ENCODE measurements around the gene NECTIN4.
"Not testable (repeated sequence)": the region's sequence is repeated elsewhere in the genome, so short reads cannot be mapped to it uniquely, and the experiment has no call there.

Gene NECTIN4

GRCh38 chr1:161031874-161032273, 57.5 kb downstream of the NECTIN4 start:
- Histone ChIP-seq H3K9me2 (replicated peaks; ENCODE audit: insufficient read depth, low read length) (no peaks in the 10 kb centered on the region), H2AFZ (ENCODE audit: low read length) (no peak overlapping the region), H3K27me3 (replicated peaks; ENCODE audit: insufficient read depth, low read length) (no peaks in the 10 kb centered on the region), H3K4me1 (ENCODE audit: low read length) (peaks cover 9% of the 10 kb centered on the region; the same call in 1 of the 2 replicates), H4K20me1 (ENCODE audit: insufficient read depth, low read length) (no peaks in the 10 kb centered on the region), H3F3A (ENCODE audit: insufficient read depth, low read length) (no peaks in the 10 kb centered on the region), H3K36me3 (replicated peaks; ENCODE audit: insufficient read depth, low read length) (no peaks in the 10 kb centered on the region), H3K4me2 (ENCODE audit: low read depth, low read length) (no peak overlapping the region), H3K9ac (ENCODE audit: low read length) (no peak overlapping the region), H3K4me3 (ENCODE audit: low read length) (no peak overlapping the region), H3K79me2 (ENCODE audit: low read length) (no peaks in the 10 kb centered on the region), H3K27ac (ENCODE audit: low read length) (no peak overlapping the region), H3K9me3 (replicated peaks; ENCODE audit: insufficient read depth, low read length) (no peaks in the 10 kb centered on the region)
- TF ChIP-seq EZH2 (optimal IDR thresholded peaks at IDR 0.05; ENCODE audit: low read depth, low read length) (no peak), EZH2phosphoT487 (IDR thresholded peaks at IDR 0.05; ENCODE audit: low read length) (no peak), CTCF (IDR thresholded peaks at IDR 0.05; ENCODE audit: low read length) (no peak)
- DNase-seq = peak; percentile 0

GRCh38 chr1:161029466-161029865, 59.9 kb downstream of the NECTIN4 start:
- not testable (repeated sequence) for H3K4me3 ChIP-seq (ENCODE audit: low read length); H3K9me2 ChIP-seq (replicated peaks; ENCODE audit: insufficient read depth, low read length); H3F3A ChIP-seq (ENCODE audit: insufficient read depth, low read length); H3K79me2 ChIP-seq (ENCODE audit: low read length); H3K27me3 ChIP-seq (replicated peaks; ENCODE audit: insufficient read depth, low read length); H2AFZ ChIP-seq (ENCODE audit: low read length); H4K20me1 ChIP-seq (ENCODE audit: insufficient read depth, low read length); H3K4me2 ChIP-seq (ENCODE audit: low read depth, low read length); H3K9me3 ChIP-seq (replicated peaks; ENCODE audit: insufficient read depth, low read length); H3K9ac ChIP-seq (ENCODE audit: low read length); H3K27ac ChIP-seq (ENCODE audit: low read length); H3K36me3 ChIP-seq (replicated peaks; ENCODE audit: insufficient read depth, low read length); H3K4me1 ChIP-seq (ENCODE audit: low read length)
- DNase-seq = peak; percentile 0

- H3K4me2 ChIP-seq (ENCODE audit: low read depth, low read length); H3K27me3 ChIP-seq (replicated peaks; ENCODE audit: insufficient read depth, low read length); H4K20me1 ChIP-seq (ENCODE audit: insufficient read depth, low read length); H3K4me3 ChIP-seq (ENCODE audit: low read length); H3K79me2 ChIP-seq (ENCODE audit: low read length); H3K9me2 ChIP-seq (replicated peaks; ENCODE audit: insufficient read depth, low read length); H3K27ac ChIP-seq (ENCODE audit: low read length); H3K36me3 ChIP-seq (replicated peaks; ENCODE audit: insufficient read depth, low read length); H2AFZ ChIP-seq (ENCODE audit: low read length); DNase-seq; H3K4me1 ChIP-seq (ENCODE audit: low read length); H3K9ac ChIP-seq (ENCODE audit: low read length); H3F3A ChIP-seq (ENCODE audit: insufficient read depth, low read length); H3K9me3 ChIP-seq (replicated peaks; ENCODE audit: insufficient read depth, low read length): not testable (repeated sequence)
These were observed 62.4 kb downstream of the NECTIN4 start for GRCh38 chr1:161026954-161027353.

- H3K79me2 ChIP-seq (ENCODE audit: low read length) = peaks cover 34% of the 10 kb centered on the region
- peak; percentile 2 for DNase-seq
- not testable (repeated sequence) for H3K4me2 ChIP-seq (ENCODE audit: low read depth, low read length); H3K9me2 ChIP-seq (replicated peaks; ENCODE audit: insufficient read depth, low read length); H3K36me3 ChIP-seq (replicated peaks; ENCODE audit: insufficient read depth, low read length); H2AFZ ChIP-seq (ENCODE audit: low read length); H3K4me3 ChIP-seq (ENCODE audit: low read length); H3K27me3 ChIP-seq (replicated peaks; ENCODE audit: insufficient read depth, low read length); H3K9ac ChIP-seq (ENCODE audit: low read length); H4K20me1 ChIP-seq (ENCODE audit: insufficient read depth, low read length); H3K27ac ChIP-seq (ENCODE audit: low read length); H3K9me3 ChIP-seq (replicated peaks; ENCODE audit: insufficient read depth, low read length)
- peaks cover 10% of the 10 kb centered on the region for H3F3A ChIP-seq (ENCODE audit: insufficient read depth, low read length)
- H3K4me1 ChIP-seq (ENCODE audit: low read length) = peaks cover 16% of the 10 kb centered on the region
These were observed 66.9 kb downstream of the NECTIN4 start for GRCh38 chr1:161022432-161022831.

GRCh38 chr1:161021970-161022353, 67.4 kb downstream of the NECTIN4 start:
- H3K4me1 ChIP-seq (ENCODE audit: low read length) = peaks cover 16% of the 10 kb centered on the region
- peak overlapping the region; percentile 64; the same call in 1 of the 2 replicates for H3K27ac ChIP-seq (ENCODE audit: low read length)
- H3K27me3 ChIP-seq (replicated peaks; ENCODE audit: insufficient read depth, low read length) = no peaks in the 10 kb centered on the region
- H3K4me2 ChIP-seq (ENCODE audit: low read depth, low read length) = peak overlapping the region; percentile 69
- DNase-seq = no peak
- H3K9ac ChIP-seq (ENCODE audit: low read length) = peak overlapping the region; percentile 70; the same call in 1 of the 2 replicates
- H4K20me1 ChIP-seq (ENCODE audit: insufficient read depth, low read length) = no peaks in the 10 kb centered on the region
- peak overlapping the region; percentile 70 for H3K4me3 ChIP-seq (ENCODE audit: low read length)
- TF ChIP-seq EZH2phosphoT487 (IDR thresholded peaks at IDR 0.05; ENCODE audit: low read length) = no peak
- TF ChIP-seq CTCF (IDR thresholded peaks at IDR 0.05; ENCODE audit: low read length) = no peak
- no peaks in the 10 kb centered on the region for H3K9me3 ChIP-seq (replicated peaks; ENCODE audit: insufficient read depth, low read length)
- H3K79me2 ChIP-seq (ENCODE audit: low read length) = peaks cover 35% of the 10 kb centered on the region
- H3K36me3 ChIP-seq (replicated peaks; ENCODE audit: insufficient read depth, low read length) = no peaks in the 10 kb centered on the region
- peak overlapping the region; percentile 80 for H2AFZ ChIP-seq (ENCODE audit: low read length)
- peaks cover 10% of the 10 kb centered on the region for H3F3A ChIP-seq (ENCODE audit: insufficient read depth, low read length)
- no peaks in the 10 kb centered on the region for H3K9me2 ChIP-seq (replicated peaks; ENCODE audit: insufficient read depth, low read length)

Measured in MM.1S (cell line).